ENCODE data around the gene GPI.
"Not testable (repeated sequence)": the region's sequence is repeated elsewhere in the genome, so short reads cannot be mapped to it uniquely, and the experiment has no call there.

GPI gene

GRCh38 chr19:34363930-34364329 lies 1.1 kb upstream of the GPI start:
- TF ChIP-seq CTCF (IDR thresholded peaks at IDR 0.05; ENCODE audit: low read depth, low read length, missing control alignments), result no peak
- in situ Hi-C loops (cut with HindIII; ENCODE audit: low sequenced_read_pairs), result no loop called here
- no peak for DNase-seq (ENCODE audit: low read depth)

DNA sequence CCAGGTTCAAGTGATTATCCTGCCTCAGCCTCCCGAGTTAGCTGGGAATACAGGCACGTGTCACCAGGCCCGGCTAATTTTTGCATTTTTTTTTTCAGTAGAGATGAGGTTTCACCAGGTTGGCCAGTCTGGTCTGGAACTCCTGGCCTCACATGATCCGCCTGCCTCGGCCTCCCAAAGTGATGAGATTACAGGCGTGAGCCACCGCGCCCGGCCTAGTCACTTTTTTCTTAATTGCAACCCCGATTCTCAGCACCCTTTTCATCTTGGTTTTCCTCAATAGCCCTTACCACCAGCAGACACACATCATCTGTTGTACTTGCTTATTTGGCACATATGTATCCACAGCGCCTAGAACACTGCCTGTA lies 550 bp upstream of the GPI start:
- TF ChIP-seq CTCF (IDR thresholded peaks at IDR 0.05; ENCODE audit: low read depth, low read length, missing control alignments), result no peak
- DNase-seq (ENCODE audit: low read depth), result no peak
- H3K4me3 ChIP-seq (ENCODE audit: low read depth, low read length), result peak overlapping the region; percentile 74
- in situ Hi-C loops (cut with HindIII; ENCODE audit: low sequenced_read_pairs), result no loop called here

More at GRCh38 chr19:34363930-34364329, 1.1 kb upstream of the GPI start:
- no peak overlapping the region for H3K4me3 ChIP-seq (ENCODE audit: low read depth, low read length)

DNA sequence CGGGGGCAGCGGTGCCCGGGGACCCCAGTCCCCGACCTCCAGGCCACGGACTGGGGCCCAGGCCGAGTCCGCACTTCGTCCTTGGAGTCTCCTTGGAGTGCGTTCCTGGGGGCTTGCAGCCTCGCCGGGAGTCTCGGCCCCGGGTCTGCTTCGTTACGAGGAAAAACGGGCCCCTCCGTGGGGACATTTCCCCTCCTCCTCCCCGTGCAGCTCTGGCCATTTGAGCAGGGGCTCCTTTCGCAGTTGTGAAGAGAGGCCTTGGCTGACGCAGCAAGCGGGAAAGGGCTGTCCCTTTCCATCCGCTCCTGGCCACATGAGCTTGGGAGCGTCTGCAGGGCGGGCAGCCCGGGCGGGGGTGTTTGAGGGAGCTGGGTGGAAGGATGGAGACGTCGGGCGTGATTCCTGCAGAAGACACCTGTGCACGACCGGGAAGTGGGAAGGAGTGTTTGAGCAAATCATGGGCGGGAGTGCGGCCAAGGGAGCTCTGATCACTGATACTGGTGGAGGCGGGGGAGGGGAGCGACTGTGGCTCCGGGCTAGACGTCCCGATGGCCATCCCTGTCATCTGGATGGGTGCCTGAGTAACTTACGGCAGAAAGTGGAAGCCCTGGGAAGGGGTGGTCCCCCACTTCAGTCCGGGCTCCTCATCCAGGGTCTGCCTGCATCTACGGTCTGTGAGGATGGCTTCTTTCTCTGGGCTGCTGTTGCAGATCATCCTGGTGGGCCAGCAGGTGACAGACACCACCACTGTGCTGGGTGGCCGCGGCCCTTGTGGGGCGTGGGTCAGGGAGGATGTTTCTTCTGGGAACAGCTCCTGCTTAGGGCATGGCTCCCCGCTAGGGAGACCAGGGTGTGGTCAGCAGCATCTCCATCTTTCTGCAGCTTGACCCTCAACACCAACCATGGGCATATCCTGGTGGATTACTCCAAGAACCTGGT lies 736 bp downstream of the GPI start:
- DNase-seq (ENCODE audit: low read depth), result no peak
- TF ChIP-seq CTCF (IDR thresholded peaks at IDR 0.05; ENCODE audit: low read depth, low read length, missing control alignments), result no peak
- in situ Hi-C loops (cut with HindIII; ENCODE audit: low sequenced_read_pairs), result no loop called here
- H3K4me3 ChIP-seq (ENCODE audit: low read depth, low read length), result peak overlapping the region; percentile 74

DNA sequence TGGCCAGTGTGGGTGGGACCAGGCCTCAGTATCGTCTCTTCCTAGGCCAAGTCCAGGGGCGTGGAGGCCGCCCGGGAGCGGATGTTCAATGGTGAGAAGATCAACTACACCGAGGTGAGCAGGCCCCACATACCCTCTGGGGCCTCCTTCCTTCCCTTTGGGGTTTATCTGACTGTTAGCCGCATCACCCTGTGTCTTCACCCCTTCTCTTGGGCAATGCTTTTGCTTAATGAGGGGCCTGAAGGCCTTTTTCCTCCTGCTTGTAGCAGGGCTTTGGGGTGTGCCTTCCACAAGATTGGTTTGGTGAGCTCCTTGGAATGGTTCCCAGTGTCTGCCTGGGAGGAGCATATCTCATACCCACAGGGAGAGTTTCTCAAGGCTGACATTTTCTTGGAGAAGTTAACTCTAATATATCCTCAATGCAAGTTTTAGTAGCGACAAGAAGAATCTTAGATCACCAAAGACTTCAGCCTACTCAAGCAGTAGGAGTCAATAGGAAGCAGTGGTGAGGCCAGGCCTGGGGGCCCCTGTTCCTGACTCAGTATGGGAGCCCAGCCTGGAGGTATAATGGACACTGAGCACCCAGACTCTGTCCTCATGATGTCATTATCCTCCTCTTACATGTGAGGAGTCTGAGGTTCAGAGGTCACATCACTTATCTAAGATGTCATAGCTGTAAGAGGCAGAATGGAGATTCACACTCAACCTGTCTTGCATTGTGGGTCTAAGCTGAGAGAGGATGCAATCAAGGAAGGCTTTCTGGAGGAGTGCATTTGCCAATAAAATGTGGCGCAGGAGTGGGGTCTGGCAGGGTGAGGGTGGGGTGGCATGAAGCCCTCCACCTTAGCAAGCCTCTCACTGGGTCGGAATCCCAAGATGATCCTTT lies 2.0 kb downstream of the GPI start:
- in situ Hi-C loops (cut with HindIII; ENCODE audit: low sequenced_read_pairs), result no loop called here
- DNase-seq (ENCODE audit: low read depth), result peak; percentile 15
- H3K4me3 ChIP-seq (ENCODE audit: low read depth, low read length), result no peak overlapping the region
- TF ChIP-seq CTCF (IDR thresholded peaks at IDR 0.05; ENCODE audit: low read depth, low read length, missing control alignments), result no peak

DNA sequence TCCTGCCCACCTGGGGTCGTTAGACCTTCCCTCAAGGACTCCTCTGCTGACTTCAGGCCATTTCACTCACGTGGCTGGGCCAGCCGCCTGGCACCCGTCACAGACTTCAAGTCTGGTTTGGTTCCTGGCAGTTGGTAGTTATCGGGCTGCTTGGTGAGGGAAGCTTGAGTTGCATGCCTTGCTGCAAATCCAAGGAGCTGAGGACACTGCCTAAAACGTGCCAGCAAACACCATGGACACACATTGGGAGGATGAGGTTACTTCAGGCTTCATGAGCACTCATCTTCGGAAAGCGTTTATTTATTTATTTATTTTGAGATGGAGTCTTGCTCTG lies 2.6 kb downstream of the GPI start:
- in situ Hi-C loops (cut with HindIII; ENCODE audit: low sequenced_read_pairs), result no loop called here
- no peak for TF ChIP-seq CTCF (IDR thresholded peaks at IDR 0.05; ENCODE audit: low read depth, low read length, missing control alignments)
- no peak overlapping the region for H3K4me3 ChIP-seq (ENCODE audit: low read depth, low read length)
- no peak for DNase-seq (ENCODE audit: low read depth)

DNA sequence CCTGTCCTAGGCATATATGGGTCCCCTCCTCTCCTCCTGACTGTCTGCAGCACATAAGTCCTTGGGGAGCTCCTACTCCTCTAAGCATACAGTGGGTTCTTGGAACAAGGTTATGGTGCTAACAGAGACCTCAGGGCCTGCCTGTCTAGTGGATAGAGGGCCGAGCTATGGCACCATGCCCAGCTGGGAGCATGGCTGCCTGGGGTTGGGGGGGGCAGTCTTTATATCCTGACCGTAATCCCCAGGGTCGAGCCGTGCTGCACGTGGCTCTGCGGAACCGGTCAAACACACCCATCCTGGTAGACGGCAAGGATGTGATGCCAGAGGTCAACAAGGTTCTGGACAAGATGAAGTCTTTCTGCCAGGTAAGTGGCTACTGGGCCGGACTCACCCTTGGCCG lies 3.3 kb downstream of the GPI start:
- in situ Hi-C loops (cut with HindIII; ENCODE audit: low sequenced_read_pairs), result no loop called here
- DNase-seq (ENCODE audit: low read depth), result no peak
- H3K4me3 ChIP-seq (ENCODE audit: low read depth, low read length), result no peak overlapping the region
- no peak for TF ChIP-seq CTCF (IDR thresholded peaks at IDR 0.05; ENCODE audit: low read depth, low read length, missing control alignments)

DNA sequence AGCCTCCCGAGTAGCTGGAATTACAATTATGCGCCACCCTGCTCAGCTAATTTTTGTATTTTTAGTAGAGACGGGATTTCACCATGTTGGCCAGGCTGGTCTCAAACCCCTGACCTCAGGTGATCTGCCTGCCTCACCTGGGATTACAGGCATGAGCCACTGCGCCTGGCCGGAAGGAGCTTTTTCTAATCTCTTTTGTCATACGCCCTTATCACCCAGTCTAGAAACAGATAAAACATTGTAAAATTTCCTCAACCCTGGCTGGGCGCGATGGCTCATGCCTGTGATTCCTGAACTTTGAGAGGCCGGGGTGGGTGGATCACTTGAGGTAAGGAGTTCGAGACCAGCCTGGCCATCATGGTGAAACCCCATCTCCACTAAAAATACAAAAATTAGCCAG lies 4.2 kb downstream of the GPI start:
- H3K4me3 ChIP-seq (ENCODE audit: low read depth, low read length); in situ Hi-C loops (cut with HindIII; ENCODE audit: low sequenced_read_pairs); DNase-seq (ENCODE audit: low read depth): not testable (repeated sequence)

Measured in astrocyte of the cerebellum (primary cell).